Central memory CD8-positive, alpha-beta T cell (primary cell): ENCODE measurements around the gene AMBRA1.
A peak's percentile ranks its signal among the peaks of the same experiment; 100 is the strongest.

Source experiments
- ATAC-seq: fragments of 150-1000 bp; cut with Tn5 transposase; replicated peaks from 2 replicates; pipeline ENCODE4 v1.10.0; 2022; ENCODE audit warnings: mild to moderate bottlenecking, moderate FRiP score, moderate number of reproducible peaks; ENCODE audit not compliant: poor library complexity, severe bottlenecking; ENCODE audit errors: extremely low read depth
- DNase-seq, 2 donors: peaks; one replicate each; pipeline ENCODE4 v3.0.0; 2021; ENCODE audit warnings: low spot score in 2 of 2
- H3K27ac Mint-ChIP-seq: one replicate; pipeline ENCODE4 v1.8.0; 2022; ENCODE audit warnings: low read depth, mild to moderate bottlenecking, moderate library complexity, mixed read lengths
- H3K27me3 Mint-ChIP-seq: one replicate; pipeline ENCODE4 v1.8.0; 2022; ENCODE audit warnings: mixed read lengths
- H3K36me3 Mint-ChIP-seq: one replicate; pipeline ENCODE4 v1.8.0; 2022; ENCODE audit warnings: mild to moderate bottlenecking, moderate library complexity, mixed read lengths; ENCODE audit not compliant: insufficient read depth
- H3K4me1 Mint-ChIP-seq: one replicate; pipeline ENCODE4 v1.8.0; 2022; ENCODE audit warnings: mixed read lengths
- H3K4me3 Mint-ChIP-seq: one replicate; pipeline ENCODE4 v1.8.0; 2022; ENCODE audit warnings: mild to moderate bottlenecking, moderate library complexity, mixed read lengths
- H3K9me3 Mint-ChIP-seq: one replicate; pipeline ENCODE4 v1.8.0; 2022; ENCODE audit warnings: mixed read lengths

AMBRA1 gene

GRCh38 chr11:46364791-46365190, 229.0 kb downstream of the AMBRA1 start:
- ATAC-seq (no peak), DNase-seq (no peak)
- Mint-ChIP-seq H3K36me3 (peaks cover 40% of the 10 kb centered on the region), H3K9me3 (no peaks in the 10 kb centered on the region), H3K4me3 (no peak overlapping the region), H3K27me3 (no peaks in the 10 kb centered on the region), H3K27ac (no peak overlapping the region), H3K4me1 (peaks cover 60% of the 10 kb centered on the region)

GRCh38 chr11:46364056-46364455, 229.8 kb downstream of the AMBRA1 start:
- no peak for DNase-seq
- Mint-ChIP-seq H3K27me3 (no peaks in the 10 kb centered on the region), H3K9me3 (no peaks in the 10 kb centered on the region), H3K4me1 (peaks cover 56% of the 10 kb centered on the region), H3K27ac (peak overlapping the region; percentile 55), H3K4me3 (peak overlapping the region; percentile 20), H3K36me3 (peaks cover 35% of the 10 kb centered on the region)
- ATAC-seq = no peak

GRCh38 chr11:46363455-46364005, 230.3 kb downstream of the AMBRA1 start:
- Mint-ChIP-seq H3K27ac (peak overlapping the region; percentile 87), H3K4me3 (peak overlapping the region; percentile 20), H3K36me3 (peaks cover 31% of the 10 kb centered on the region), H3K27me3 (no peaks in the 10 kb centered on the region), H3K4me1 (peaks cover 56% of the 10 kb centered on the region), H3K9me3 (no peaks in the 10 kb centered on the region)
- DNase-seq = no peak
- ATAC-seq = no peak

- peaks cover 27% of the 10 kb centered on the region for H3K36me3 Mint-ChIP-seq
- peaks cover 56% of the 10 kb centered on the region for H3K4me1 Mint-ChIP-seq
- H3K9me3 Mint-ChIP-seq = no peaks in the 10 kb centered on the region
- no peaks in the 10 kb centered on the region for H3K27me3 Mint-ChIP-seq
- peak overlapping the region; percentile 81 for H3K4me3 Mint-ChIP-seq
- H3K27ac Mint-ChIP-seq = peak overlapping the region; percentile 87
- no peak for ATAC-seq
- no peak for DNase-seq
Observed at GRCh38 chr11:46363031-46363407, 230.8 kb downstream of the AMBRA1 start.

GRCh38 chr11:46362156-46363030, 231.4 kb downstream of the AMBRA1 start:
- peaks cover 21% of the 10 kb centered on the region for H3K36me3 Mint-ChIP-seq
- peaks cover 58% of the 10 kb centered on the region for H3K4me1 Mint-ChIP-seq
- ATAC-seq = no peak
- H3K27ac Mint-ChIP-seq = peak overlapping the region; percentile 87
- H3K4me3 Mint-ChIP-seq = peak overlapping the region; percentile 81
- no peak for DNase-seq
- H3K9me3 Mint-ChIP-seq = no peaks in the 10 kb centered on the region
- H3K27me3 Mint-ChIP-seq = no peaks in the 10 kb centered on the region

GRCh38 chr11:46361283-46362155, 232.3 kb downstream of the AMBRA1 start:
- Mint-ChIP-seq H3K27ac (peak overlapping the region; percentile 87), H3K36me3 (peaks cover 19% of the 10 kb centered on the region), H3K9me3 (no peaks in the 10 kb centered on the region), H3K27me3 (no peaks in the 10 kb centered on the region), H3K4me1 (peaks cover 62% of the 10 kb centered on the region), H3K4me3 (peak overlapping the region; percentile 81)
- ATAC-seq (peak; percentile 92), DNase-seq (peak in 1 of 2 donors; percentile 53)

GRCh38 chr11:46360878-46361277, 232.9 kb downstream of the AMBRA1 start:
- peak overlapping the region; percentile 87 for H3K27ac Mint-ChIP-seq
- no peaks in the 10 kb centered on the region for H3K9me3 Mint-ChIP-seq
- H3K27me3 Mint-ChIP-seq = no peaks in the 10 kb centered on the region
- peak; percentile 55 for ATAC-seq
- peaks cover 22% of the 10 kb centered on the region for H3K36me3 Mint-ChIP-seq
- peaks cover 67% of the 10 kb centered on the region for H3K4me1 Mint-ChIP-seq
- H3K4me3 Mint-ChIP-seq = peak overlapping the region; percentile 81
- DNase-seq = no peak

GRCh38 chr11:46359953-46360352, 233.9 kb downstream of the AMBRA1 start:
- H3K4me3 Mint-ChIP-seq = no peak overlapping the region
- H3K27me3 Mint-ChIP-seq = no peaks in the 10 kb centered on the region

GRCh38 chr11:46357483-46357936, 236.3 kb downstream of the AMBRA1 start:
- Mint-ChIP-seq H3K9me3 (no peaks in the 10 kb centered on the region), H3K4me1 (peaks cover 65% of the 10 kb centered on the region), H3K27me3 (no peaks in the 10 kb centered on the region), H3K36me3 (peaks cover 26% of the 10 kb centered on the region), H3K4me3 (peak overlapping the region; percentile 63), H3K27ac (peak overlapping the region; percentile 85)
- DNase-seq = no peak
- ATAC-seq = no peak

More at GRCh38 chr11:46359953-46360352, 233.9 kb downstream of the AMBRA1 start:
- Mint-ChIP-seq H3K27ac (peak overlapping the region; percentile 87), H3K4me1 (peaks cover 68% of the 10 kb centered on the region), H3K36me3 (peaks cover 29% of the 10 kb centered on the region), H3K9me3 (no peaks in the 10 kb centered on the region)
- DNase-seq = no peak
- no peak for ATAC-seq

- Mint-ChIP-seq H3K9me3 (no peaks in the 10 kb centered on the region), H3K36me3 (peaks cover 29% of the 10 kb centered on the region), H3K4me3 (peak overlapping the region; percentile 66), H3K4me1 (peaks cover 64% of the 10 kb centered on the region), H3K27me3 (no peaks in the 10 kb centered on the region), H3K27ac (peak overlapping the region; percentile 85)
- no peak for ATAC-seq
- no peak for DNase-seq
Observed at GRCh38 chr11:46356924-46357482, 236.8 kb downstream of the AMBRA1 start.

GRCh38 chr11:46353698-46354097, 240.1 kb downstream of the AMBRA1 start:
- peak overlapping the region; percentile 78 for H3K4me3 Mint-ChIP-seq
- peaks cover 81% of the 10 kb centered on the region for H3K4me1 Mint-ChIP-seq
- peak overlapping the region; percentile 91 for H3K27ac Mint-ChIP-seq
- no peak for ATAC-seq
- peaks cover 41% of the 10 kb centered on the region for H3K36me3 Mint-ChIP-seq
- H3K9me3 Mint-ChIP-seq = no peaks in the 10 kb centered on the region
- no peaks in the 10 kb centered on the region for H3K27me3 Mint-ChIP-seq
- DNase-seq = no peak
